Naive thymus-derived CD4-positive, alpha-beta T cell (primary cell): ENCODE measurements around the gene CAMK1. TPM values are rescaled to one million over a fixed set of nuclear protein-coding genes. Genes with fewer than 3 reads are reported as not detected.

Experiments used
- ATAC-seq: fragments of 150-1000 bp; cut with Tn5 transposase; 2 replicates; pipeline ENCODE4 v1.10.0; 2021; ENCODE audit warnings: mild to moderate bottlenecking, moderate library complexity
- CTCF ChIA-PET: fragments of 350-600 bp; sonication (Branson Sonifier 250); formaldehyde crosslinking; loops from one replicate; lab custom pipeline; 2021; ENCODE audit warnings: antibody characterized with exemption; lab: Charles Lee
- POLR2A ChIA-PET: fragments of 350-600 bp; sonication (Branson Sonifier 250); formaldehyde crosslinking; loops from one replicate; lab custom pipeline; 2021; ENCODE audit warnings: antibody characterized with exemption, inconsistent platforms; lab: Charles Lee
- DNase-seq, 9 donors: peaks; one replicate each; pipeline versions ENCODE4 v3.0.0 to v3.0.0-alpha.2; 2020 to 2022; ENCODE audit warnings: mixed read lengths in 1 of 9
- H3K27ac ChIP-seq: one replicate; pipeline ENCODE4 v1.7.0; 2013; ENCODE audit warnings: mild to moderate bottlenecking, low read depth, low read length, moderate library complexity
- H3K27me3 ChIP-seq, 2 donors: one replicate each; pipeline ENCODE4 v1.7.0; 2013; ENCODE audit warnings: low read length in 2 of 2, mild to moderate bottlenecking in 2 of 2, moderate library complexity in 2 of 2; ENCODE audit not compliant: control insufficient read depth in 2 of 2, insufficient read depth in 2 of 2
- H3K36me3 ChIP-seq, 3 experiments: 1 replicate in 2 of 3; 2 replicates in 1 of 3; pipeline ENCODE4 v1.7.0; 2013; ENCODE audit warnings: low read length in 3 of 3, mild to moderate bottlenecking in 3 of 3, moderate library complexity in 1 of 3; ENCODE audit not compliant: insufficient read depth in 3 of 3, control insufficient read depth in 2 of 3
- H3K4me1 ChIP-seq, 2 donors: one replicate each; pipeline ENCODE4 v1.7.0; 2013; ENCODE audit warnings: low read length in 2 of 2, mild to moderate bottlenecking in 2 of 2, moderate library complexity in 1 of 2; ENCODE audit not compliant: control insufficient read depth in 2 of 2, insufficient read depth in 2 of 2
- H3K4me3 ChIP-seq: 2 replicates; pipeline ENCODE4 v1.7.0; 2013; ENCODE audit warnings: mild to moderate bottlenecking, low read length
- H3K9me3 ChIP-seq, 3 experiments: 1 replicate in 2 of 3; 2 replicates in 1 of 3; pipeline ENCODE4 v1.7.0; 2013; ENCODE audit warnings: low read length in 3 of 3; ENCODE audit not compliant: control insufficient read depth in 2 of 3
- H3K27ac Mint-ChIP-seq, 9 donors: one replicate each; pipeline ENCODE4 v1.8.0; 2020 to 2022; ENCODE audit warnings: mixed read lengths in 9 of 9, mild to moderate bottlenecking in 8 of 9, moderate library complexity in 5 of 9, inconsistent platforms in 2 of 9
- H3K27me3 Mint-ChIP-seq, 5 donors: one replicate each; pipeline ENCODE4 v1.8.0; 2021 to 2022; ENCODE audit warnings: mixed read lengths in 5 of 5, mild to moderate bottlenecking in 1 of 5
- H3K36me3 Mint-ChIP-seq, 5 donors: one replicate each; pipeline ENCODE4 v1.8.0; 2020 to 2022; ENCODE audit warnings: mixed read lengths in 5 of 5, mild to moderate bottlenecking in 3 of 5, inconsistent platforms in 1 of 5
- H3K4me1 Mint-ChIP-seq, 7 donors: one replicate each; pipeline ENCODE4 v1.8.0; 2020 to 2022; ENCODE audit warnings: mixed read lengths in 7 of 7, mild to moderate bottlenecking in 3 of 7, inconsistent platforms in 1 of 7
- H3K4me3 Mint-ChIP-seq, 10 donors: one replicate each; pipeline ENCODE4 v1.8.0; 2020 to 2022; ENCODE audit warnings: mild to moderate bottlenecking in 10 of 10, mixed read lengths in 10 of 10, moderate library complexity in 6 of 10, inconsistent platforms in 2 of 10
- H3K9me3 Mint-ChIP-seq, 11 donors: one replicate each; pipeline ENCODE4 v1.8.0; 2020 to 2022; ENCODE audit warnings: mixed read lengths in 11 of 11, mild to moderate bottlenecking in 4 of 11, inconsistent platforms in 1 of 11, moderate library complexity in 1 of 11
- intact Hi-C, 2 donors: fragments of 100-400 bp; cut with micrococcal nuclease; formaldehyde crosslinking; loops; one replicate each; pipeline ENCODE4 v1.15.1; 2023
- polyA plus RNA-seq, 2 donors: library from polyadenylated mRNA; unstranded; fragments of 300-500 nt; fragmentation: Illumina TruSeq; gene quantifications; one replicate each; pipeline ENCODE4 v1.2.3, GENCODE V29; 2021
- total RNA-seq, 6 experiments: library from RNA in 5 of 6; stranded (reverse) in 5 of 6; gene quantifications; 1 replicate in 5 of 6; 2 replicates in 1 of 6; pipeline ENCODE4 v1.2.3 and lab custom pipeline; 2021 to 2026

CAMK1 gene
- total and polyA plus RNA-seq, 7 experiments from 2014 or later, result 0.85 to 36.3 (median 2.1) TPM

- POLR2A ChIA-PET, result interaction anchor here (0.6 to 5.9 kb wide), 11 partner anchors 7 to 158 kb away, joined by 3 to 61 read pairs (median 3); partner anchors contain the start of genes ARPC4, BRPF1, MTMR14 and TADA3
- peak overlapping the region in 6 of 9 donors; percentile 49 to 98 (median 80) for H3K27ac Mint-ChIP-seq
- peaks cover 7 to 35% (median 15%) of the 10 kb centered on the region in 5 donors for H3K36me3 Mint-ChIP-seq
These were observed 37.2 kb upstream of the CAMK1 start for GRCh38 chr3:9806688-9807589.

DNA sequence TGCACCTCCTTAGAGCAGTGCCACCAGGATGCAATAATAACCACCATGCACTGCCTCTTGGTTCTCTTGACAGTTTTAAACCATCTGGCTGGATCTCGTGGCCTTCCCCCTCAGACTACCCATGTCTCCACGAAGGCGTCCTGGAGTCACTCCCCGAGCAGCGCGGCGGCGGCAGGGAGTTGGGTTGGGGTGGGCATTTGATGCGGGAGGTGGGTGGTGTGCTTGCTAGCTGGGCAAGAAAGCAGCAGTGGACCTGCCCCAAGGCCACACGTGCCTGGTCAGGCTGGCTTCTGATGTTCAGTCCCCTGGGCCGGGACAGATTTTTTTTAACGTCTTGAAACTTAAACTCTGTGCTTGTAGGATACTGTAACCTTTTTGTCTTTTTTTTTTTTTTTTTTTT is 36.4 kb upstream of the CAMK1 start:
- Histone ChIP-seq H3K4me1 (peaks cover 21 to 28% of the 10 kb centered on the region in 2 donors), H3K4me3 (no peak overlapping the region), H3K27ac (no peak overlapping the region), H3K27me3 (no peaks in the 10 kb centered on the region), H3K36me3 (peaks cover 31 to 59% (median 40%) of the 10 kb centered on the region in 3 experiments), H3K9me3 (no peaks in the 10 kb centered on the region)
- peaks cover 31 to 43% (median 41%) of the 10 kb centered on the region in 7 donors for H3K4me1 Mint-ChIP-seq
- DNase-seq (no peak), ATAC-seq (no peak)
- CTCF ChIA-PET, result no interaction called here
- H3K27me3 Mint-ChIP-seq, result no peaks in the 10 kb centered on the region
- peaks cover 7 to 38% (median 15%) of the 10 kb centered on the region in 5 donors for H3K36me3 Mint-ChIP-seq
- intact Hi-C loops, result loop anchor here (5.0 kb wide), 2 partner anchors 36 to 86 kb away; partner anchors contain the start of genes JAGN1 (in 1 of the 2) and RPUSD3 (in 1 of the 2)
- no peaks in the 10 kb centered on the region for H3K9me3 Mint-ChIP-seq
- H3K4me3 Mint-ChIP-seq, result no peak overlapping the region
- peak overlapping the region in 2 of 9 donors; percentile 51 to 71 for H3K27ac Mint-ChIP-seq
- POLR2A ChIA-PET, result interaction anchor here (5.9 kb wide), 1 partner anchor 13 kb away, joined by 61 read pairs; the partner anchor contains the start of genes ARPC4 and TADA3

More at GRCh38 chr3:9806688-9807589, 37.2 kb upstream of the CAMK1 start:
- Histone ChIP-seq H3K27me3 (no peaks in the 10 kb centered on the region), H3K9me3 (no peaks in the 10 kb centered on the region), H3K4me1 (peaks cover 21 to 28% of the 10 kb centered on the region in 2 donors), H3K36me3 (peaks cover 24 to 51% (median 33%) of the 10 kb centered on the region in 3 experiments), H3K4me3 (no peak overlapping the region), H3K27ac (no peak overlapping the region)
- H3K4me1 Mint-ChIP-seq, result peaks cover 37 to 50% (median 48%) of the 10 kb centered on the region in 7 donors
- H3K27me3 Mint-ChIP-seq, result no peaks in the 10 kb centered on the region
- H3K9me3 Mint-ChIP-seq, result no peaks in the 10 kb centered on the region
- no peak overlapping the region for H3K4me3 Mint-ChIP-seq
- CTCF ChIA-PET, result no interaction called here
- DNase-seq (no peak), ATAC-seq (no peak)
- intact Hi-C loops, result loop anchor here (5.0 kb wide), 2 partner anchors 35 to 85 kb away; partner anchors contain the start of genes JAGN1 (in 1 of the 2) and RPUSD3 (in 1 of the 2)

DNA sequence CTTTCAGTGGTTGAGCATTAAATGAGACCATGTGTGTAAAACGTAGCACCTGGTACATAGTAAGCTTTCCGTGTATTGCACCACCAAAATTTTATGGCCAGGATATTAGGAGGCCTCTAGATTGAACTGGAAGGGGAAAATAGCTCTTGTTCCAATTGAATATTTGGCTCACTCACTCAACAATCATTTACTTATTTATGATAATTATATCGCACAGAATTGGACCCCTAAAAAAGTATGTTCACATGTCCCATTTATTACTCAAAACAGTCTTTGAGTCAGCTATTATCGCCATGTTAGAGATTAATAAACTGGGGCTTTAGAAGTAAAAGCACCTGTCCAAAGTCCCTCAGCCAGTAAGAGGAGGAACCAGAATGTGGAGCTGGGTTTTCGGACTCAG is 35.2 kb upstream of the CAMK1 start:
- Histone ChIP-seq H3K9me3 (no peaks in the 10 kb centered on the region), H3K36me3 (peaks cover 34 to 71% (median 50%) of the 10 kb centered on the region in 3 experiments), H3K4me1 (peaks cover 14 to 22% of the 10 kb centered on the region in 2 donors), H3K27ac (no peak overlapping the region), H3K27me3 (no peaks in the 10 kb centered on the region), H3K4me3 (no peak overlapping the region)
- H3K9me3 Mint-ChIP-seq, result no peaks in the 10 kb centered on the region
- H3K27ac Mint-ChIP-seq, result no peak overlapping the region
- POLR2A ChIA-PET, result interaction anchor here (0.9 to 5.9 kb wide), 3 partner anchors 9 to 12 kb away, joined by 3 to 61 read pairs (median 11); partner anchors contain the start of genes ARPC4 and TADA3
- intact Hi-C loops, result loop anchor here (5.0 kb wide), 2 partner anchors 37 to 87 kb away; partner anchors contain the start of genes JAGN1 (in 1 of the 2) and RPUSD3 (in 1 of the 2)
- DNase-seq (no peak), ATAC-seq (no peak)
- CTCF ChIA-PET, result interaction anchor here (0.5 to 0.6 kb wide), 2 partner anchors 91 to 421 kb away, joined by 3 read pairs; no protein-coding TSS in a partner anchor
- H3K4me1 Mint-ChIP-seq, result peaks cover 26 to 35% (median 33%) of the 10 kb centered on the region in 7 donors
- H3K4me3 Mint-ChIP-seq, result no peak overlapping the region
- no peaks in the 10 kb centered on the region for H3K27me3 Mint-ChIP-seq
- peaks cover 7 to 43% (median 15%) of the 10 kb centered on the region in 5 donors for H3K36me3 Mint-ChIP-seq

DNA sequence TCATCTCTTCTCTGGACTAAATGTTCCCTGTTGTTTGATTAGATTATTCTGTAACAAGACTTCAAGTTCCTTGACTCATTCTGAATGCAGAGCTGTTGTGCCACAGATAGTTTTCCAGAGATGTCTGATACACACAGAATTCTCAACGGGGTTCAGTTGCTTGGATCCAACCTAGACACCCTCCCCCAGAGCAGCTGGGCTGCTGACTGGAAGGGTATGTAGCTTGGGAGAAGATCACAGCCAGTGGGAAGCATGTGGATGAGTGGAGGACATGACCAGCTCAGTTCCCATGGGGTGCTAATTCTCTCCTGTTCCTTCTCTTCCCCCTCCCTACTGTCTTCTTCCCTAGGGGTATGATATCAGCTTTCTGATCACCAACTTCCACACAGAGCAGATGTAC is 33.7 kb upstream of the CAMK1 start:
- CTCF ChIA-PET, result no interaction called here
- Histone ChIP-seq H3K27ac (peak overlapping the region; percentile 14), H3K4me3 (no peak overlapping the region), H3K4me1 (peaks cover 3 to 10% of the 10 kb centered on the region in 2 donors), H3K36me3 (peaks cover 45 to 84% (median 56%) of the 10 kb centered on the region in 3 experiments), H3K9me3 (no peaks in the 10 kb centered on the region), H3K27me3 (no peaks in the 10 kb centered on the region)
- no peaks in the 10 kb centered on the region for H3K9me3 Mint-ChIP-seq
- H3K4me1 Mint-ChIP-seq, result peaks cover 15 to 27% (median 21%) of the 10 kb centered on the region in 7 donors
- intact Hi-C loops, result no loop called here
- peaks cover 7 to 49% (median 15%) of the 10 kb centered on the region in 5 donors for H3K36me3 Mint-ChIP-seq
- POLR2A ChIA-PET, result interaction anchor here (1.8 kb wide), 1 partner anchor 10 kb away, joined by 11 read pairs; the partner anchor contains the start of genes ARPC4 and TADA3
- no peaks in the 10 kb centered on the region for H3K27me3 Mint-ChIP-seq
- ATAC-seq (no peak), DNase-seq (no peak)
- no peak overlapping the region for H3K4me3 Mint-ChIP-seq
- peak overlapping the region in 6 of 9 donors; percentile 8 to 42 (median 32) for H3K27ac Mint-ChIP-seq

- no peak overlapping the region for H3K4me3 Mint-ChIP-seq
These were observed 30.8 kb upstream of the CAMK1 start for GRCh38 chr3:9800529-9800928.

More at GRCh38 chr3:9800529-9800928, 30.8 kb upstream of the CAMK1 start:
- no peak overlapping the region for H3K27ac ChIP-seq
- H3K36me3 ChIP-seq, result peaks cover 61 to 83% (median 62%) of the 10 kb centered on the region in 3 experiments
- Mint-ChIP-seq H3K9me3 (no peaks in the 10 kb centered on the region), H3K27ac (peak overlapping the region in 2 of 9 donors; percentile 42 to 46), H3K4me1 (peaks cover 8 to 43% (median 29%) of the 10 kb centered on the region in 7 donors), H3K27me3 (no peaks in the 10 kb centered on the region), H3K36me3 (peaks cover 7 to 59% (median 22%) of the 10 kb centered on the region in 5 donors)
- POLR2A ChIA-PET, result interaction anchor here (1.5 kb wide), 1 partner anchor 9 kb away, joined by 5 read pairs; no protein-coding TSS in a partner anchor
- no peak for ATAC-seq
- no peak overlapping the region for H3K4me3 ChIP-seq
- H3K27me3 ChIP-seq, result no peaks in the 10 kb centered on the region
- CTCF ChIA-PET, result no interaction called here
- no peak for DNase-seq
- peaks cover 9 to 16% of the 10 kb centered on the region in 2 donors for H3K4me1 ChIP-seq
- intact Hi-C loops, result no loop called here
- H3K9me3 ChIP-seq, result no peaks in the 10 kb centered on the region
